K562 (cell line): ENCODE data around the gene SAMD11. TPM values are rescaled to one million over a fixed set of nuclear protein-coding genes. Genes with fewer than 3 reads are reported as not detected.

Source experiments
- BHLHE40 ChIP-seq: IDR thresholded peaks from 2 replicates; pipeline ENCODE4 v1.6.1; 2011; ENCODE audit warnings: low read length, improper control_type of control experiment
- BRF1 ChIP-seq: IDR thresholded peaks from 3 replicates; pipeline ENCODE4 v1.6.1; 2011; ENCODE audit warnings: borderline replicate concordance, mild to moderate bottlenecking; ENCODE audit not compliant: insufficient read length; ENCODE audit errors: extremely low read depth
- COPS2 ChIP-seq: fragments of 450-650 bp; conservative IDR thresholded peaks from 2 replicates; pipeline ENCODE4 v1.6.1; 2016; ENCODE audit warnings: mild to moderate bottlenecking, moderate library complexity
- KAT7 ChIP-seq: sonication (generic); formaldehyde crosslinking; IDR thresholded peaks from 2 replicates; pipeline ENCODE4 v1.8.0; 2022; ENCODE audit warnings: missing genetic modification reagents, mild to moderate bottlenecking, borderline replicate concordance
- MBD2 ChIP-seq: sonication (generic); IDR thresholded peaks from 2 replicates; pipeline ENCODE4 v1.6.1; 2016; ENCODE audit warnings: low read depth, borderline replicate concordance
- PCBP2 ChIP-seq: fragments of 200-400 bp; formaldehyde crosslinking; IDR thresholded peaks from 2 replicates; pipeline ENCODE4 v1.6.1; 2018; ENCODE audit warnings: low read length, low read depth, mild to moderate bottlenecking, moderate library complexity; ENCODE audit not compliant: poor library complexity, severe bottlenecking
- RCOR1 ChIP-seq, 2 experiments: IDR thresholded peaks; 2 replicates each; pipeline ENCODE4 v1.6.1; 2012; ENCODE audit warnings: low read depth in 2 of 2, low read length in 2 of 2, borderline replicate concordance in 1 of 2, improper control_type of control experiment in 1 of 2
- SAFB2 ChIP-seq: fragments of 200-400 bp; formaldehyde crosslinking; IDR thresholded peaks from 2 replicates; pipeline ENCODE4 v1.6.1; 2018; ENCODE audit warnings: borderline replicate concordance, low read length, low read depth, moderate library complexity; ENCODE audit not compliant: severe bottlenecking
- SNRNP70 ChIP-seq: fragments of 200-400 bp; formaldehyde crosslinking; optimal IDR thresholded peaks from 2 replicates; pipeline ENCODE3; 2017; ENCODE audit warnings: low read depth, low read length
- SREBF2 ChIP-seq: sonication (generic); formaldehyde crosslinking; IDR thresholded peaks from 2 replicates; pipeline ENCODE4 v1.4.0; 2020; ENCODE audit warnings: mild to moderate bottlenecking, missing genetic modification reagents
- STAT5A ChIP-seq: IDR thresholded peaks from 2 replicates; pipeline ENCODE4 v1.6.1; 2012; ENCODE audit warnings: low read length, inconsistent platforms, borderline replicate concordance
- ZNF124 ChIP-seq: sonication (generic); formaldehyde crosslinking; IDR thresholded peaks from 2 replicates; pipeline ENCODE4 v1.8.1; 2022; ENCODE audit warnings: missing genetic modification reagents
- ZNF217 ChIP-seq: sonication (generic); formaldehyde crosslinking; IDR thresholded peaks from 2 replicates; pipeline ENCODE4 v1.8.0; 2022; ENCODE audit warnings: mild to moderate bottlenecking, missing genetic modification reagents
- ZNF239 ChIP-seq: fragments of 250-450 bp; sonication (Bioruptor Pico); IDR thresholded peaks from 2 replicates; pipeline ENCODE4 v1.4.0; 2020; ENCODE audit warnings: mild to moderate bottlenecking
- ZNF699 ChIP-seq: fragments of 250-450 bp; sonication (Bioruptor Pico); IDR thresholded peaks from 2 replicates; pipeline ENCODE4 v1.8.0; 2021; ENCODE audit warnings: mild to moderate bottlenecking, moderate library complexity; ENCODE audit not compliant: insufficient replicate concordance
- polyA plus RNA-seq, 8 experiments: library from polyadenylated mRNA; depleted of rRNA in 4 of 8; stranded (reverse) in 5 of 8; unstranded in 3 of 8; fragments of >200 nt; fragmentation: Nextera tagmentation in 2 of 8; fragmentation: Illumina TruSeq in 1 of 8; extraction: Ambion mirVana in 2 of 8; extraction: Trizol in 1 of 8; gene quantifications; 2 replicates each; pipeline versions ENCODE4 v1.2.1 to v1.2.3, GENCODE V29; 2011 to 2014; ENCODE audit warnings: inconsistent platforms in 1 of 8, missing spikeins in 1 of 8
- total RNA-seq, 7 experiments: library from RNA; depleted of rRNA in 6 of 7; stranded (reverse); fragments of >200 nt in 6 of 7; fragmentation: Illumina TruSeq in 2 of 7; extraction: Trizol in 2 of 7; gene quantifications; 2 replicates each; pipeline versions ENCODE4 v1.2.1 to v1.2.3, GENCODE V29; 2011 to 2021; ENCODE audit warnings: low replicate concordance in 1 of 7
- TF ChIP-seq, protein P1 (sequence below): IDR thresholded peaks from 2 replicates; pipeline ENCODE4 v1.6.1; 2011; ENCODE audit warnings: borderline replicate concordance, low read depth, mild to moderate bottlenecking, moderate library complexity, low read length; ENCODE audit not compliant: insufficient read depth, poor library complexity, severe bottlenecking
- TF ChIP-seq, protein P2 (sequence below): fragments of 250-450 bp; sonication (Bioruptor Pico); IDR thresholded peaks from 2 replicates; pipeline ENCODE4 v1.9.0; 2021; ENCODE audit warnings: mild to moderate bottlenecking
- TF ChIP-seq, protein P3 (sequence below): fragments of 450-650 bp; formaldehyde crosslinking; IDR thresholded peaks from 2 replicates; pipeline ENCODE4 v1.4.0; 2020; ENCODE audit warnings: mild to moderate bottlenecking, moderate library complexity
- TF ChIP-seq, protein P4 (sequence below): fragments of 250-450 bp; sonication (Bioruptor Pico); IDR thresholded peaks from 2 replicates; pipeline ENCODE4 v1.8.0; 2021; ENCODE audit warnings: mild to moderate bottlenecking, moderate library complexity
- TF ChIP-seq, protein P5 (sequence below): fragments of 450-650 bp; formaldehyde crosslinking; IDR thresholded peaks from 2 replicates; pipeline ENCODE4 v1.4.0; 2020; ENCODE audit warnings: mild to moderate bottlenecking
- TF ChIP-seq, protein P6 (sequence below): sonication (generic); formaldehyde crosslinking; IDR thresholded peaks from 2 replicates; pipeline ENCODE4 v1.9.0; 2022; ENCODE audit warnings: mild to moderate bottlenecking, missing genetic modification reagents

Gene SAMD11
- total and polyA plus RNA-seq, 9 of the 15 experiments (the other 6 are each of a cell fraction or from before 2014, with no cell fraction given): 0.07 to 0.82 (median 0.11) TPM; not detected in 2

DNA sequence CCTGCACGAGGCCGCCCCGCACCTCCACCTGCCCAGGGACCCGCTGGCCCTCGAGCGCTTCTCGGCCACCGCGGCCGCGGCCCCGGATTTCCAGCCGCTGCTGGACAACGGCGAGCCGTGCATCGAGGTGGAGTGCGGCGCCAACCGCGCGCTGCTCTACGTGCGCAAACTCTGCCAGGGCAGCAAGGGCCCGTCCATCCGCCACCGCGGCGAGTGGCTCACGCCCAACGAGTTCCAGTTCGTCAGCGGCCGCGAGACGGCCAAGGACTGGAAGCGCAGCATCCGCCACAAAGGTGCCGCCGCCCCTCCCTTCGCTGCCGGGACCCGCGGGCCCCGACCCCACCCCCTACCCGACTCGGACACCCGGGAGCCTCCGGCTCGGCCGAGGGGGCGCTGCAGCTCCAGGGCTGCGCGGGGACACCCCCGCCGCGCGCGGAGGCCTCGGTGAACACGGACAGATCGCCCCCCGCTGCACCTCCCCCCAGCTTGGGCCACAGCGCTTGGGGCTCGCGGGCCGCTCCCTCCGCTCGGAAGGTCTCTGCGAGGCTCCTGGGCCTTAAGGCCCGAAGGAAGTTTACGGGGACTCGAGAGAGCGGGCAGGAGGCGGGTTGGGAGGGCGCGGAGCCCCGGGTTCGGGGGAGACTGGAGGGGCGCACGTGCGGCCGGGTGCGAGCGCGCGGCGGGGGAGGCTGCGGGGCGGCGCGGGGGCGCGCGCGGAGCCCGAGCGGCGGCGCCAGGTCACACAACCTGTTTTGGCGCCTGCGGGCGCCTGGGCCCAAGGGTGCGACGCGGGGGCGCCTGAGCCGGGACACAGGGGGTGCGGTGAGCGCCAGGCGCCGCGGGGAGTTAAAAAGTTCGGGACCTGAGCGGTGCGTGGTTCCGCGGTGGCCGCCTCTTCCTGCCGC, 1.2 kb downstream of the SAMD11 start (continued):
- TF ChIP-seq BRF1 (no peak), ZNF124 (CRISPR knock-in tag) (no peak), SREBF2 (no peak), PCBP2 (no peak), COPS2 (no peak), SNRNP70 (no peak), MBD2 (no peak), STAT5A (no peak), RCOR1 (IDR thresholded peaks at IDR 0.05; ENCODE audit: borderline replicate concordance in 1 of 2, low read depth in 2 of 2, low read length in 2 of 2) (no peak), BHLHE40 (no peak), SAFB2 (no peak), ZNF699 (CRISPR knock-in tag) (no peak), KAT7 (CRISPR knock-in tag) (no peak), ZNF217 (CRISPR knock-in tag) (no peak), ZNF239 (CRISPR knock-in tag) (no peak)
- TF ChIP-seq, protein P1, sequence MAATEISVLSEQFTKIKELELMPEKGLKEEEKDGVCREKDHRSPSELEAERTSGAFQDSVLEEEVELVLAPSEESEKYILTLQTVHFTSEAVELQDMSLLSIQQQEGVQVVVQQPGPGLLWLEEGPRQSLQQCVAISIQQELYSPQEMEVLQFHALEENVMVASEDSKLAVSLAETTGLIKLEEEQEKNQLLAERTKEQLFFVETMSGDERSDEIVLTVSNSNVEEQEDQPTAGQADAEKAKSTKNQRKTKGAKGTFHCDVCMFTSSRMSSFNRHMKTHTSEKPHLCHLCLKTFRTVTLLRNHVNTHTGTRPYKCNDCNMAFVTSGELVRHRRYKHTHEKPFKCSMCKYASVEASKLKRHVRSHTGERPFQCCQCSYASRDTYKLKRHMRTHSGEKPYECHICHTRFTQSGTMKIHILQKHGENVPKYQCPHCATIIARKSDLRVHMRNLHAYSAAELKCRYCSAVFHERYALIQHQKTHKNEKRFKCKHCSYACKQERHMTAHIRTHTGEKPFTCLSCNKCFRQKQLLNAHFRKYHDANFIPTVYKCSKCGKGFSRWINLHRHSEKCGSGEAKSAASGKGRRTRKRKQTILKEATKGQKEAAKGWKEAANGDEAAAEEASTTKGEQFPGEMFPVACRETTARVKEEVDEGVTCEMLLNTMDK: peak; percentile 5
- TF ChIP-seq, protein P2, sequence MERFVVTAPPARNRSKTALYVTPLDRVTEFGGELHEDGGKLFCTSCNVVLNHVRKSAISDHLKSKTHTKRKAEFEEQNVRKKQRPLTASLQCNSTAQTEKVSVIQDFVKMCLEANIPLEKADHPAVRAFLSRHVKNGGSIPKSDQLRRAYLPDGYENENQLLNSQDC: no peak
- TF ChIP-seq, protein P3, sequence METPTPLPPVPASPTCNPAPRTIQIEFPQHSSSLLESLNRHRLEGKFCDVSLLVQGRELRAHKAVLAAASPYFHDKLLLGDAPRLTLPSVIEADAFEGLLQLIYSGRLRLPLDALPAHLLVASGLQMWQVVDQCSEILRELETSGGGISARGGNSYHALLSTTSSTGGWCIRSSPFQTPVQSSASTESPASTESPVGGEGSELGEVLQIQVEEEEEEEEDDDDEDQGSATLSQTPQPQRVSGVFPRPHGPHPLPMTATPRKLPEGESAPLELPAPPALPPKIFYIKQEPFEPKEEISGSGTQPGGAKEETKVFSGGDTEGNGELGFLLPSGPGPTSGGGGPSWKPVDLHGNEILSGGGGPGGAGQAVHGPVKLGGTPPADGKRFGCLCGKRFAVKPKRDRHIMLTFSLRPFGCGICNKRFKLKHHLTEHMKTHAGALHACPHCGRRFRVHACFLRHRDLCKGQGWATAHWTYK (CRISPR knock-in tag): no peak
- TF ChIP-seq, protein P4, sequence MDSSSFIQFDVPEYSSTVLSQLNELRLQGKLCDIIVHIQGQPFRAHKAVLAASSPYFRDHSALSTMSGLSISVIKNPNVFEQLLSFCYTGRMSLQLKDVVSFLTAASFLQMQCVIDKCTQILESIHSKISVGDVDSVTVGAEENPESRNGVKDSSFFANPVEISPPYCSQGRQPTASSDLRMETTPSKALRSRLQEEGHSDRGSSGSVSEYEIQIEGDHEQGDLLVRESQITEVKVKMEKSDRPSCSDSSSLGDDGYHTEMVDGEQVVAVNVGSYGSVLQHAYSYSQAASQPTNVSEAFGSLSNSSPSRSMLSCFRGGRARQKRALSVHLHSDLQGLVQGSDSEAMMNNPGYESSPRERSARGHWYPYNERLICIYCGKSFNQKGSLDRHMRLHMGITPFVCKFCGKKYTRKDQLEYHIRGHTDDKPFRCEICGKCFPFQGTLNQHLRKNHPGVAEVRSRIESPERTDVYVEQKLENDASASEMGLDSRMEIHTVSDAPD (CRISPR knock-in tag): no peak
- TF ChIP-seq, protein P5, sequence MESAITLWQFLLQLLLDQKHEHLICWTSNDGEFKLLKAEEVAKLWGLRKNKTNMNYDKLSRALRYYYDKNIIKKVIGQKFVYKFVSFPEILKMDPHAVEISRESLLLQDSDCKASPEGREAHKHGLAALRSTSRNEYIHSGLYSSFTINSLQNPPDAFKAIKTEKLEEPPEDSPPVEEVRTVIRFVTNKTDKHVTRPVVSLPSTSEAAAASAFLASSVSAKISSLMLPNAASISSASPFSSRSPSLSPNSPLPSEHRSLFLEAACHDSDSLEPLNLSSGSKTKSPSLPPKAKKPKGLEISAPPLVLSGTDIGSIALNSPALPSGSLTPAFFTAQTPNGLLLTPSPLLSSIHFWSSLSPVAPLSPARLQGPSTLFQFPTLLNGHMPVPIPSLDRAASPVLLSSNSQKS (CRISPR knock-in tag): no peak
- TF ChIP-seq, protein P6, sequence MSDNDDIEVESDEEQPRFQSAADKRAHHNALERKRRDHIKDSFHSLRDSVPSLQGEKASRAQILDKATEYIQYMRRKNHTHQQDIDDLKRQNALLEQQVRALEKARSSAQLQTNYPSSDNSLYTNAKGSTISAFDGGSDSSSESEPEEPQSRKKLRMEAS (CRISPR knock-in tag): no peak; the same call in 1 of the 2 replicates
